Measurements from ENCODE around the gene NCK2.

- TF ChIP-seq, protein P1, sequence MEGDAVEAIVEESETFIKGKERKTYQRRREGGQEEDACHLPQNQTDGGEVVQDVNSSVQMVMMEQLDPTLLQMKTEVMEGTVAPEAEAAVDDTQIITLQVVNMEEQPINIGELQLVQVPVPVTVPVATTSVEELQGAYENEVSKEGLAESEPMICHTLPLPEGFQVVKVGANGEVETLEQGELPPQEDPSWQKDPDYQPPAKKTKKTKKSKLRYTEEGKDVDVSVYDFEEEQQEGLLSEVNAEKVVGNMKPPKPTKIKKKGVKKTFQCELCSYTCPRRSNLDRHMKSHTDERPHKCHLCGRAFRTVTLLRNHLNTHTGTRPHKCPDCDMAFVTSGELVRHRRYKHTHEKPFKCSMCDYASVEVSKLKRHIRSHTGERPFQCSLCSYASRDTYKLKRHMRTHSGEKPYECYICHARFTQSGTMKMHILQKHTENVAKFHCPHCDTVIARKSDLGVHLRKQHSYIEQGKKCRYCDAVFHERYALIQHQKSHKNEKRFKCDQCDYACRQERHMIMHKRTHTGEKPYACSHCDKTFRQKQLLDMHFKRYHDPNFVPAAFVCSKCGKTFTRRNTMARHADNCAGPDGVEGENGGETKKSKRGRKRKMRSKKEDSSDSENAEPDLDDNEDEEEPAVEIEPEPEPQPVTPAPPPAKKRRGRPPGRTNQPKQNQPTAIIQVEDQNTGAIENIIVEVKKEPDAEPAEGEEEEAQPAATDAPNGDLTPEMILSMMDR (IDR thresholded peaks at IDR 0.05; ENCODE audit: poor library complexity): no peak
- TF ChIP-seq EZH2 (IDR thresholded peaks at IDR 0.05; ENCODE audit: borderline replicate concordance): no peak
- no peak for TF ChIP-seq EZH2phosphoT487 (IDR thresholded peaks at IDR 0.05; ENCODE audit: low read depth, severe bottlenecking, unreplicated experiment)
Observed at GRCh38 chr2:105778080-105778607, 33.4 kb downstream of the NCK2 start.
